Measurements from ENCODE around the gene PDPK1.
"Not testable (repeated sequence)": the region's sequence is repeated elsewhere in the genome, so short reads cannot be mapped to it uniquely, and the experiment has no call there.

- not testable (repeated sequence) for TF ChIP-seq CTCF (IDR thresholded peaks at IDR 0.05 in 8 of 11, conservative IDR thresholded peaks at IDR 0.05 in 3 of 11); POLR2AphosphoS5 (IDR thresholded peaks at IDR 0.05)
Measured at GRCh38 chr16:2618964-2619363, 81.1 kb downstream of the PDPK1 start.

Measured in spleen (tissue), 7 donors.